ENCODE data around the gene ADAT1.
A peak's percentile ranks its signal among the peaks of the same experiment; 100 is the strongest.

The ADAT1 gene

GRCh38 chr16:75565640-75566039 is 57.4 kb downstream of the ADAT1 start:
- Histone ChIP-seq H3K27ac (ENCODE audit: insufficient read depth, low read length, poor library complexity, severe bottlenecking) (peak overlapping the region; percentile 83), H3K4me3 (ENCODE audit: insufficient read depth, low read depth, low read length, poor library complexity, severe bottlenecking) (peak overlapping the region; percentile 97), H3K4me1 (ENCODE audit: control insufficient read depth, insufficient read depth, low read length, poor library complexity, severe bottlenecking) (peaks cover 17% of the 10 kb centered on the region), H3K36me3 (ENCODE audit: control insufficient read depth, insufficient read depth, low read length) (peaks cover 11% of the 10 kb centered on the region), H3K27me3 (replicated peaks; ENCODE audit: control insufficient read depth, insufficient read depth, low read length, poor library complexity, severe bottlenecking) (no peaks in the 10 kb centered on the region), H3K9me3 (ENCODE audit: control insufficient read depth, low read length) (no peaks in the 10 kb centered on the region)
- no peak for DNase-seq

DNA sequence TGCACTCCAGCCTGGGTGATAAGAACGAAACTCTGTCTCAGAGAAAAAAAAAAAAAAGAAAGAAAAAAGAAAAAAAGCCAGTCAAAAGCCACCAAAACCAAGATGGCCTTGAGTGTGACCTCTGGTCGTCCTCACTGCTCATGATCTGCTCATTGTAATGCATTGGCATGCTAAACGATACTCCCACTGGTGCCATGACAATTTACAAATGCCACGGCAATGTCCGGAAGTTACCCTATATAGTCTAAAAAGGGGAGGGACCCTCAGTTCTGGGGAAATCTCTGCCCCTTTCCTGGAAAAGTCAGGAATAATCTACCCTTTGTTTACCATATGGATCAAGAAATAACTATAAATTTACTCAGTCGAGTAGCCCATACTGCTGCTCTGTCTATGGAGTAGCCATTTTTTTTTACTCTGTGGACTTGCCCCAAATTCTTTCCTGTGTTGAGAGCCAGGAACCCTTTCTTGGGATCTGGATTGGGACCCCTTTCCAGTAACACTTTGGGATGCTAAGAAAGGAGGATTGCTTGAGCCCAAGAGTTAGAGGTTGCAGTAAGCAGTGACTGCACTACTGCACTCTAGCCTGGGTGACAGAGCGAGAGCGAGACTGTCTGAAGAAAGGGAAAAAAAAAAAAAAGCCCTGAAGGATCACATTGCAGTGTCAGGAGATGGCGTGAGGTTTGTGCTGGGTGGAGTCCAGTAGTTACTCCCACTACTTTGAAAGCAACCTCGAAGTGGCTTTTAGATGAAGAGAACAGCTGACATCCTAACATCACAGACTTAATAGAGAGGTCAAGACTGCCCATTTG is 63.3 kb downstream of the ADAT1 start:
- Histone ChIP-seq H3K4me1 (ENCODE audit: control insufficient read depth, insufficient read depth, low read length, poor library complexity, severe bottlenecking) (peaks cover 15% of the 10 kb centered on the region), H3K9me3 (ENCODE audit: control insufficient read depth, low read length) (no peaks in the 10 kb centered on the region), H3K4me3 (ENCODE audit: insufficient read depth, low read depth, low read length, poor library complexity, severe bottlenecking) (no peak overlapping the region), H3K27ac (ENCODE audit: insufficient read depth, low read length, poor library complexity, severe bottlenecking) (no peak overlapping the region), H3K27me3 (replicated peaks; ENCODE audit: control insufficient read depth, insufficient read depth, low read length, poor library complexity, severe bottlenecking) (no peaks in the 10 kb centered on the region), H3K36me3 (ENCODE audit: control insufficient read depth, insufficient read depth, low read length) (no peaks in the 10 kb centered on the region)
- DNase-seq = no peak

- no peaks in the 10 kb centered on the region for H3K9me3 ChIP-seq (ENCODE audit: control insufficient read depth, low read length)
- H3K27me3 ChIP-seq (replicated peaks; ENCODE audit: control insufficient read depth, insufficient read depth, low read length, poor library complexity, severe bottlenecking) = no peaks in the 10 kb centered on the region
- no peak overlapping the region for H3K4me3 ChIP-seq (ENCODE audit: insufficient read depth, low read depth, low read length, poor library complexity, severe bottlenecking)
- H3K36me3 ChIP-seq (ENCODE audit: control insufficient read depth, insufficient read depth, low read length) = no peaks in the 10 kb centered on the region
- no peak overlapping the region for H3K27ac ChIP-seq (ENCODE audit: insufficient read depth, low read length, poor library complexity, severe bottlenecking)
- peaks cover 15% of the 10 kb centered on the region for H3K4me1 ChIP-seq (ENCODE audit: control insufficient read depth, insufficient read depth, low read length, poor library complexity, severe bottlenecking)
- no peak for DNase-seq
Measured at GRCh38 chr16:75558846-75559401, 64.2 kb downstream of the ADAT1 start.

- Histone ChIP-seq H3K27me3 (replicated peaks; ENCODE audit: control insufficient read depth, insufficient read depth, low read length, poor library complexity, severe bottlenecking) (no peaks in the 10 kb centered on the region), H3K4me1 (ENCODE audit: control insufficient read depth, insufficient read depth, low read length, poor library complexity, severe bottlenecking) (peaks cover 15% of the 10 kb centered on the region), H3K36me3 (ENCODE audit: control insufficient read depth, insufficient read depth, low read length) (no peaks in the 10 kb centered on the region), H3K4me3 (ENCODE audit: insufficient read depth, low read depth, low read length, poor library complexity, severe bottlenecking) (no peak overlapping the region), H3K9me3 (ENCODE audit: control insufficient read depth, low read length) (no peaks in the 10 kb centered on the region), H3K27ac (ENCODE audit: insufficient read depth, low read length, poor library complexity, severe bottlenecking) (peak overlapping the region; percentile 81)
- no peak for DNase-seq
Measured at GRCh38 chr16:75556431-75556950, 66.6 kb downstream of the ADAT1 start.

DNA sequence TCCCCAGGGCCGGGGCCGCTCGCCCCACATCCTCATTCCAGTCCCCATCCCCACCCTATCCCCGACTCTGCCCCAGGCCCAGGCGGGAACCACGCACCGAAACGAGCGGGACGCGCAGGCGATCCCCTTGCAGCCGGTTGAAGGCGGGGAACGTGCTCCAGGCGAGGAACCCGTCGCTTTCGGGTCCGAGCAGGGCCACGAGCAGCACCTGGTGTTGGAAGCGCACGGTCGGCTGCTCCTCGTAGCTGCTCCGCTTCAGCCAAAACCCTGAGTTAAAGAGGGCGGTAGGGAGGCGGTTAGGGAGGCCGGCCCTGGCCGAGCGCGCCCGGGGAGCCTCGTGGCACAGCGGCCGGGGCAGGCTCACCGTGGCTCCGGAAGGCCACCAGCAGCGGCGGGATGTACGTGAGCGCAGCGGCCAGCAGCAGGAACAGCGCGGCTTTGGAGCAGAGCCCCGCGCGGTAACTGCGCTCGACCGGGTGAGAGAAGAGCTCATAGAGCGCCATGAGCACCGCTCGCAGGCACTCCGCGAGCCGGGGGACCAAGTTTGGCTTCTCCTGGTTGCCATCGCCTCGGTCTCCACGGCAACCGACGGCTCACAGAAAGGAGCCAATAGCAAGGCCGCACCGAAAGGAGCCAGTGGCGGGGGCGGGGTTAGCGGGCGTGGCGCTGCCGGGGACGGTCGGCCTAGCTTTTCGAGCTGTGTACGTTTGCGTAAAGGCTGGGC is 67.2 kb downstream of the ADAT1 start, which contains the start of gene TMEM231:
TSS of gene TMEM231 (minus strand) at position 546 of the 724 bp plus-strand sequence. CDS start at position 503, 43 bp downstream.
- H3K4me1 ChIP-seq (ENCODE audit: control insufficient read depth, insufficient read depth, low read length, poor library complexity, severe bottlenecking) = peaks cover 15% of the 10 kb centered on the region
- H3K27ac ChIP-seq (ENCODE audit: insufficient read depth, low read length, poor library complexity, severe bottlenecking) = peak within 1 kb of the TSS; percentile 81
- H3K36me3 ChIP-seq (ENCODE audit: control insufficient read depth, insufficient read depth, low read length) = no peaks in the 10 kb centered on the region
- peak; percentile 92 to 95 (median 95) for DNase-seq
- H3K27me3 ChIP-seq (replicated peaks; ENCODE audit: control insufficient read depth, insufficient read depth, low read length, poor library complexity, severe bottlenecking) = no peaks in the 10 kb centered on the region
- peak within 1 kb of the TSS; percentile 91 for H3K4me3 ChIP-seq (ENCODE audit: insufficient read depth, low read depth, low read length, poor library complexity, severe bottlenecking)
- no peaks in the 10 kb centered on the region for H3K9me3 ChIP-seq (ENCODE audit: control insufficient read depth, low read length)

DNA sequence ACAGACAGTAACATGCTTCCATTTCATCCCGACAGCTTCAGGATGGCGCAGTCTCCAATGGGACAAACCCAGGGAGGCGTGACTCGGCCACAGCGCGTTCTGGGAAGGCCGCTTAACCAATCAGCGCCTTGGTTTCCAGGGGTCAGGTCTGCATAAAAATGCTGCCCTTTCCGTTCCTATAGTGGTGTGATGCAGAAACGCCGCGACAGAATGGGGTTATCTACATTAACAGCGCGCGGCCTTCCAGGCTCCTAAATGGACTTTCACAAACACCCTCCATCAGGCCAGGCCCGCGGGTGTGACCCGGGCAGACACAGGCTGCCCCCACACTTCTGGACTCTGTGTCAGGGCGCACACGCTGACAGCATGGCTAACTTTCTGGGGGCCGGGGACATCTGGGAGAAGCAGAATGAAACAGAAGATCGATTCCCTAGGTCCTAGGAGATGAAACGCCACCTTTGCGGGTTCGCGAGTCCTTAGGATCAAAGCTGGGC is 67.8 kb downstream of the ADAT1 start:
- peak overlapping the region; percentile 81 for H3K27ac ChIP-seq (ENCODE audit: insufficient read depth, low read length, poor library complexity, severe bottlenecking)
- H3K4me3 ChIP-seq (ENCODE audit: insufficient read depth, low read depth, low read length, poor library complexity, severe bottlenecking) = peak overlapping the region; percentile 91
- peaks cover 15% of the 10 kb centered on the region for H3K4me1 ChIP-seq (ENCODE audit: control insufficient read depth, insufficient read depth, low read length, poor library complexity, severe bottlenecking)
- H3K27me3 ChIP-seq (replicated peaks; ENCODE audit: control insufficient read depth, insufficient read depth, low read length, poor library complexity, severe bottlenecking) = no peaks in the 10 kb centered on the region
- no peaks in the 10 kb centered on the region for H3K9me3 ChIP-seq (ENCODE audit: control insufficient read depth, low read length)
- H3K36me3 ChIP-seq (ENCODE audit: control insufficient read depth, insufficient read depth, low read length) = no peaks in the 10 kb centered on the region
- no peak for DNase-seq

GRCh38 chr16:75552951-75553350 is 70.1 kb downstream of the ADAT1 start:
- H3K36me3 ChIP-seq (ENCODE audit: control insufficient read depth, insufficient read depth, low read length) = no peaks in the 10 kb centered on the region
- no peaks in the 10 kb centered on the region for H3K9me3 ChIP-seq (ENCODE audit: control insufficient read depth, low read length)
- H3K27me3 ChIP-seq (replicated peaks; ENCODE audit: control insufficient read depth, insufficient read depth, low read length, poor library complexity, severe bottlenecking) = no peaks in the 10 kb centered on the region
- no peak for DNase-seq
- H3K4me1 ChIP-seq (ENCODE audit: control insufficient read depth, insufficient read depth, low read length, poor library complexity, severe bottlenecking) = peaks cover 15% of the 10 kb centered on the region
- H3K27ac ChIP-seq (ENCODE audit: insufficient read depth, low read length, poor library complexity, severe bottlenecking) = no peak overlapping the region
- no peak overlapping the region for H3K4me3 ChIP-seq (ENCODE audit: insufficient read depth, low read depth, low read length, poor library complexity, severe bottlenecking)

GRCh38 chr16:75550211-75550662 is 72.8 kb downstream of the ADAT1 start:
- H3K27ac ChIP-seq (ENCODE audit: insufficient read depth, low read length, poor library complexity, severe bottlenecking) = no peak overlapping the region
- H3K9me3 ChIP-seq (ENCODE audit: control insufficient read depth, low read length) = no peaks in the 10 kb centered on the region
- no peak overlapping the region for H3K4me3 ChIP-seq (ENCODE audit: insufficient read depth, low read depth, low read length, poor library complexity, severe bottlenecking)
- H3K36me3 ChIP-seq (ENCODE audit: control insufficient read depth, insufficient read depth, low read length) = no peaks in the 10 kb centered on the region
- peaks cover 2% of the 10 kb centered on the region for H3K4me1 ChIP-seq (ENCODE audit: control insufficient read depth, insufficient read depth, low read length, poor library complexity, severe bottlenecking)
- no peak for DNase-seq
- no peaks in the 10 kb centered on the region for H3K27me3 ChIP-seq (replicated peaks; ENCODE audit: control insufficient read depth, insufficient read depth, low read length, poor library complexity, severe bottlenecking)
